Spleen (tissue), 7 donors: Measurements from ENCODE around the gene KLHDC10.

Experiments used
- POLR2A ChIP-seq, 3 donors: fragments of 450-650 bp; IDR thresholded peaks; one replicate each; pipeline ENCODE4 v1.5.1; 2017; ENCODE audit warnings: antibody characterized with exemption in 3 of 3, mild to moderate bottlenecking in 1 of 3
- POLR2AphosphoS5 ChIP-seq, 3 donors: sonication (generic); formaldehyde crosslinking; IDR thresholded peaks; one replicate each; pipeline ENCODE4 v1.5.1; 2017; ENCODE audit warnings: antibody characterized with exemption in 3 of 3
- TF ChIP-seq, protein P1 (sequence below), 11 experiments: fragments of 200-600 bp in 7 of 11; fragments of 450-650 bp in 4 of 11; sonication (generic) in 4 of 11; IDR thresholded peaks in 8 of 11; conservative IDR thresholded peaks in 3 of 11; 1 replicate in 7 of 11; 2 replicates in 4 of 11; pipeline versions ENCODE4 v1.4.0 to v1.8.0; 2016 to 2021; ENCODE audit warnings: antibody characterized with exemption in 11 of 11, inconsistent platforms in 4 of 11, mild to moderate bottlenecking in 1 of 11
- donor health status: DM: no; HTN: no; CAD: no; lungs with moderate emphysema.
- donor health status: DM: no; HTN: no; CAD: no.
- donor health status: DM: no; HTN: no; CAD: no.

DNA sequence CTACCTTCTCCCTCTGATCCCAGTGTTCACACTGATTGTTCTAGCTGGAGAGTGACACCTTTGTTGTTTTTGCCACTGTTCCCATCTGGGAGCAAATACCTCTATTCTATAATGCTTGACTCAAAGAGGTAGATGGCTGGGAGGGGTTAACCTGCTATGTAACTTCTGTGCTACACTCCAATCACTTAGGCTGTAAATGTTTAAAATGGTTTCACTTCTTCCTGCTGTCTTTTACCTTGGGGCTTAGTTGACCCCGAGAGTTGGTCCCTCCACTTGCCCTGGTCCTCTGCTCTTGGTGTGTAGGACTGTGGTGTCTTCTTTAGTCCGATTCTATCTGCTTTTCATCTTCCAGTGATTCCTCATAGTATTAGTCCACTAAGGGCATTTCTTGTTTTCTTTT, 22.3 kb downstream of the KLHDC10 start:
- TF ChIP-seq, protein P1, sequence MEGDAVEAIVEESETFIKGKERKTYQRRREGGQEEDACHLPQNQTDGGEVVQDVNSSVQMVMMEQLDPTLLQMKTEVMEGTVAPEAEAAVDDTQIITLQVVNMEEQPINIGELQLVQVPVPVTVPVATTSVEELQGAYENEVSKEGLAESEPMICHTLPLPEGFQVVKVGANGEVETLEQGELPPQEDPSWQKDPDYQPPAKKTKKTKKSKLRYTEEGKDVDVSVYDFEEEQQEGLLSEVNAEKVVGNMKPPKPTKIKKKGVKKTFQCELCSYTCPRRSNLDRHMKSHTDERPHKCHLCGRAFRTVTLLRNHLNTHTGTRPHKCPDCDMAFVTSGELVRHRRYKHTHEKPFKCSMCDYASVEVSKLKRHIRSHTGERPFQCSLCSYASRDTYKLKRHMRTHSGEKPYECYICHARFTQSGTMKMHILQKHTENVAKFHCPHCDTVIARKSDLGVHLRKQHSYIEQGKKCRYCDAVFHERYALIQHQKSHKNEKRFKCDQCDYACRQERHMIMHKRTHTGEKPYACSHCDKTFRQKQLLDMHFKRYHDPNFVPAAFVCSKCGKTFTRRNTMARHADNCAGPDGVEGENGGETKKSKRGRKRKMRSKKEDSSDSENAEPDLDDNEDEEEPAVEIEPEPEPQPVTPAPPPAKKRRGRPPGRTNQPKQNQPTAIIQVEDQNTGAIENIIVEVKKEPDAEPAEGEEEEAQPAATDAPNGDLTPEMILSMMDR (IDR thresholded peaks at IDR 0.05 in 8 of 11, conservative IDR thresholded peaks at IDR 0.05 in 3 of 11) = no peak
- TF ChIP-seq POLR2AphosphoS5 (IDR thresholded peaks at IDR 0.05) = no peak
- TF ChIP-seq POLR2A (IDR thresholded peaks at IDR 0.05) = no peak
